ENCODE data around the gene P3H1. TPM values are rescaled to one million over a fixed set of nuclear protein-coding genes. Genes with fewer than 3 reads are reported as not detected.

The P3H1 gene
- total RNA-seq, 1 donor, result 75.2 TPM

DNA sequence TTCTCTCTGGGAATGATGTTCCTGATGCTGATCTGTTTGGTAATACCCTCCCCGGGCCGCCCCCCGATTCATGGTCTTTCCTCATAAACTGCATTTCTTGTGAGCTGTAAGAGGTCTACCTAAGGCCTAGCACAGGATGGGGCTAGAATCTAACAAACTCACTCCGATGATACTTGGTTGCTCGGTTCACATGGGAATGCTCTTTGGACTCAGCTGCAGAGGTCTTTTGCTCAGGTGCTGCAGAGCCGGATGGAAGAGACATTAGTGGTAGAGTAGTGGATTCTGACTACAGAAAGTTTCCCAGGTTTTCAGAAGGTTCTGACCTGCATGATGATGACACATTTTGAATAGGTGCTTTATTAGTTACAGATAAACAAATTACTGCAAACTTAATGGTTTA is 9.7 kb upstream of the P3H1 start:
- TF ChIP-seq, protein P1, sequence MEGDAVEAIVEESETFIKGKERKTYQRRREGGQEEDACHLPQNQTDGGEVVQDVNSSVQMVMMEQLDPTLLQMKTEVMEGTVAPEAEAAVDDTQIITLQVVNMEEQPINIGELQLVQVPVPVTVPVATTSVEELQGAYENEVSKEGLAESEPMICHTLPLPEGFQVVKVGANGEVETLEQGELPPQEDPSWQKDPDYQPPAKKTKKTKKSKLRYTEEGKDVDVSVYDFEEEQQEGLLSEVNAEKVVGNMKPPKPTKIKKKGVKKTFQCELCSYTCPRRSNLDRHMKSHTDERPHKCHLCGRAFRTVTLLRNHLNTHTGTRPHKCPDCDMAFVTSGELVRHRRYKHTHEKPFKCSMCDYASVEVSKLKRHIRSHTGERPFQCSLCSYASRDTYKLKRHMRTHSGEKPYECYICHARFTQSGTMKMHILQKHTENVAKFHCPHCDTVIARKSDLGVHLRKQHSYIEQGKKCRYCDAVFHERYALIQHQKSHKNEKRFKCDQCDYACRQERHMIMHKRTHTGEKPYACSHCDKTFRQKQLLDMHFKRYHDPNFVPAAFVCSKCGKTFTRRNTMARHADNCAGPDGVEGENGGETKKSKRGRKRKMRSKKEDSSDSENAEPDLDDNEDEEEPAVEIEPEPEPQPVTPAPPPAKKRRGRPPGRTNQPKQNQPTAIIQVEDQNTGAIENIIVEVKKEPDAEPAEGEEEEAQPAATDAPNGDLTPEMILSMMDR (IDR thresholded peaks at IDR 0.05; ENCODE audit: insufficient read depth, low read length), result no peak
- no peak overlapping the region for H3K4me3 ChIP-seq (ENCODE audit: low read depth, low read length)
- no peak for DNase-seq (ENCODE audit: low read depth)

DNA sequence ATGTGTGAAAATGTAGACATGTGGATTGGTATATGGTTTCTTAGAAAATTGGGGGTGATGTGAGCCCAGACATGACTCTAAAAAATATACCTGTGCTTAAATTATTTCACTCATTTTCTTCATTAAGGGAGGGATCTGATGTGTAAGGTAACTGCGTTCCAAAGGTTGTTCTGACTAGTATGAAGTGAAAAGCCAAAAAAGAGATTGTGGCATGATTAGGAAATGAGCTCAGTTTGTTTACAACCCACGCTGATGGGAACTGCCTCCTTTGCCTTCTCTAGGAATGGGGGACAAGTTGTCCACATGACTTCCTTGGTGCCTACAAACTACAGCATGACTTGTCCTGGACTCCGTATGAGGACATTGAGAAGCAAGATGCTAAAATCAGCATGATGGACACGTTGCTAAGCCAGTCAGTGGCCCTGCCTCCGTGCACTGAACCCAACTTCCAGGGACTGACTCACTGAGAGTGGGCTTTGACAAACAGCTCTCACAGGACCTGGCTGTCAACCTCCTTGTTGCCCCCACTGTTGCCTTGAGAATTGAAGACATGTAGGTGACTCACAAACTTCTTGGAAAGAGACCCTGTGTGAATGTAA is 8.2 kb upstream of the P3H1 start:
- DNase-seq (ENCODE audit: low read depth), result no peak
- TF ChIP-seq, protein P1 (IDR thresholded peaks at IDR 0.05; ENCODE audit: insufficient read depth, low read length), result no peak
- no peak overlapping the region for H3K4me3 ChIP-seq (ENCODE audit: low read depth, low read length)

DNA sequence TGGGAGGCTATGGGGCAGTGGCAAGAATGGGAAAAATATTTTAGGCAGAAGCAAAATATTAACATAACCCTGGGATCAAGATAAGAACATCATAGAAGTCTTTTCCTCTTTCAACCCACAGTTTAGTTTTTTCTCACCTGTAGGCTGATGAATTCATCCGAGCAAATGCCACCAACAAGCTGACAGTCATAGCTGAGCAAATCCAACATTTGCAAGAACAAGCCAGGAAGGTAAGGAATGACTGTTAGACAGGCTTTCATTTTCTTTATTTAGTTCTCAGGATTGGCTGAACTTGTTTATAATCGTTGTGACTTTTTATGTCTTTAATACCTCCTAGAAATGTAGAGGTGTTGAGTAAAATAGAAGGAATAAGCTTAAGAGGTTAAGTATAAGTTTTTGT is 6.6 kb upstream of the P3H1 start:
- TF ChIP-seq, protein P1 (IDR thresholded peaks at IDR 0.05; ENCODE audit: insufficient read depth, low read length), result no peak
- no peak overlapping the region for H3K4me3 ChIP-seq (ENCODE audit: low read depth, low read length)
- DNase-seq (ENCODE audit: low read depth), result no peak

DNA sequence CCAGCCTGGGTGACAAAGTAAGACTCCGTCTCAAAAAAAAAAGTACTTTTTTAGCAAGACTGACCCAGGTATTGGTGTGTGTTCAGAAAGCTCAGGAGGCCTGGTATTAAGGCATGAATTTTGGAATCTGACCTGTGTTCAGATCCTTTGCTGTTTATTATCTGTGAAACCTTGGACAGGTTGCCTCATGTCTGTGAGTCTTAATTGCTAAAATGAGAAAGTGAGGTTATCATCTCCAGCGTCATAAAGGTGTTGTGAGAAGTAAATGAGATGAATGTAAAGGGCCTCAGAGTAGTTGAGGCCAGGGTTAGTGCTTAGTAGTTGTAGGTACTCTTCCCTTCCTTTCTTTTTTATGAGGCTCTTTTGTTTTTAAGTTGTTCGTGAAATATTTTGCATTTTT is 3.0 kb upstream of the P3H1 start:
- TF ChIP-seq, protein P1 (IDR thresholded peaks at IDR 0.05; ENCODE audit: insufficient read depth, low read length), result no peak
- DNase-seq (ENCODE audit: low read depth), result no peak
- no peak overlapping the region for H3K4me3 ChIP-seq (ENCODE audit: low read depth, low read length)

DNA sequence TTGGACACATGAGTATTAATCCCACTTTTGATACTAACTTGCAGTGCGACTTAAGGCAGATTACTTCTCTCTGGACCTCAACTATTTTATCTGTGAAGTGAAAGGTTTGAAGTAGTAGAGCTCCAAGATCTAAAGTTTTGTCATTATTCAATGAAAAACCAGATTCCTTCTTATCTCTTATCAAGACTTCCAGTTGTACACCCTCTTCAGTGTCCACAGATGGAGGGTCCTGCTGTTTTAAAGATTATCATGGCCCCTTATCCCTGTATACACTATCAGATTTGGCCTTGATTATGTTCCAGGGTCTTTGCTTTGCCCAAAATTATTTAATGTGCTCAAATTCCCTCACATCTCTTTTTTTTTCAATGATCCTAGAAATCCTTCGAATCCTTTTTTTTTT is 1.3 kb upstream of the P3H1 start:
- TF ChIP-seq, protein P1 (IDR thresholded peaks at IDR 0.05; ENCODE audit: insufficient read depth, low read length), result no peak
- peak overlapping the region; percentile 93 for H3K4me3 ChIP-seq (ENCODE audit: low read depth, low read length)

DNA sequence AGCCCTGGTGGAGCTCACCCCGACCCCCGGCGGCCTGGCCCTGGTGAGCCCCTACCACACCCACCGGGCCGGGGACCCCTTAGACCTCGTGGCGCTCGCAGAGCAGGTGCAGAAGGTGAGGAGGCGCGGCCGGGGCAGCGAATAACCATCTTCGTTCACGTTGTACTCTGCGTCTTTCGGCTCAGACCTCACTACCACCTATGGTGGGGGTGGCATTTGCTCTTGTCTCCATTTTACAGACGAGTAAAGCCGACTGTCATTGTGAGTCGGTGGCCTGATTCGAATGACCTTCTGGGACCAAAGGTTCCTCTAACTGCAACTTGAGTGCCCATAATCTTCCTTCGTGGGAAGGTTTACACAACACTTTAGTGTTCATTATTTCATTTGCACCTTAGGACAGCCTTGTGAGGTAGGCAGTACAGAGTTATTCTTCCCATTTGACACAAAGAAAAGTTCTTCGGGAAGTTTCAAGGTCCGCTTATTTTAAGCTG is 727 bp upstream of the P3H1 start:
- peak overlapping the region; percentile 93 for H3K4me3 ChIP-seq (ENCODE audit: low read depth, low read length)
- no peak for DNase-seq (ENCODE audit: low read depth)
- TF ChIP-seq, protein P1 (IDR thresholded peaks at IDR 0.05; ENCODE audit: insufficient read depth, low read length), result no peak

More for the DNA sequence above, 1.3 kb upstream of the P3H1 start:
- no peak for DNase-seq (ENCODE audit: low read depth)

Measured in fibroblast of the aortic adventitia (primary cell).